ENCODE measurements around the gene LRRK1.

DNA sequence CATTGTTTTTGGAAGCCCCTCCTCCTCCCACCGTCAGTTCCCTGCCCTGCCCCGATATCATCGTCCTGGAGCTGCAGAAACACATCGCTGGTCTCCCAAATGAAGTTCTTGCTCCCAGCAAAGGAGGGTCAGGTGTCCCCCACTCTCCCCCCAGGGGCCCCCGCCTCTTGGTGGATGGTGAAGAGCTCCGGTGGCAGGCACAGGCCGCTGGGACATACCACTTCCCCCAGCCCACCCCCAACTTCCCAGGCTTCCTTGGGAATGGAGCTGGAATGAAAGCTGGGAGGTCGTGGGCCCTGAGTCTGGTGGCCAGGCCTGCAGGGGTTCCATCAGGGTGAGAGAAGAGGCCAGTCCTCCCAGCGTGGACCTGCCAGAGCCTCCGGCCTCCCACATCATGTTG, 195.0 kb downstream of the LRRK1 start:
- TF ChIP-seq EP300 (IDR thresholded peaks at IDR 0.05): no peak
- TF ChIP-seq, protein P1, sequence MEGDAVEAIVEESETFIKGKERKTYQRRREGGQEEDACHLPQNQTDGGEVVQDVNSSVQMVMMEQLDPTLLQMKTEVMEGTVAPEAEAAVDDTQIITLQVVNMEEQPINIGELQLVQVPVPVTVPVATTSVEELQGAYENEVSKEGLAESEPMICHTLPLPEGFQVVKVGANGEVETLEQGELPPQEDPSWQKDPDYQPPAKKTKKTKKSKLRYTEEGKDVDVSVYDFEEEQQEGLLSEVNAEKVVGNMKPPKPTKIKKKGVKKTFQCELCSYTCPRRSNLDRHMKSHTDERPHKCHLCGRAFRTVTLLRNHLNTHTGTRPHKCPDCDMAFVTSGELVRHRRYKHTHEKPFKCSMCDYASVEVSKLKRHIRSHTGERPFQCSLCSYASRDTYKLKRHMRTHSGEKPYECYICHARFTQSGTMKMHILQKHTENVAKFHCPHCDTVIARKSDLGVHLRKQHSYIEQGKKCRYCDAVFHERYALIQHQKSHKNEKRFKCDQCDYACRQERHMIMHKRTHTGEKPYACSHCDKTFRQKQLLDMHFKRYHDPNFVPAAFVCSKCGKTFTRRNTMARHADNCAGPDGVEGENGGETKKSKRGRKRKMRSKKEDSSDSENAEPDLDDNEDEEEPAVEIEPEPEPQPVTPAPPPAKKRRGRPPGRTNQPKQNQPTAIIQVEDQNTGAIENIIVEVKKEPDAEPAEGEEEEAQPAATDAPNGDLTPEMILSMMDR (IDR thresholded peaks at IDR 0.05): no peak
